GM12878 (cell line): ENCODE results near the gene KDM5C.

Source experiments
- CBX5 ChIP-seq: sonication (generic); IDR thresholded peaks from 2 replicates; pipeline ENCODE4 v1.6.1; 2016; ENCODE audit warnings: low read depth, moderate library complexity, mild to moderate bottlenecking, inconsistent platforms
- DPF2 ChIP-seq: fragments of 450-650 bp; IDR thresholded peaks from 2 replicates; pipeline ENCODE4 v1.6.1; 2017; ENCODE audit warnings: mild to moderate bottlenecking
- POLR2A ChIP-seq: IDR thresholded peaks from 2 replicates; pipeline ENCODE4 v1.6.1; 2011; ENCODE audit warnings: low read depth, mild to moderate bottlenecking, low read length
- RCOR1 ChIP-seq: conservative IDR thresholded peaks from 2 replicates; pipeline ENCODE4 v1.6.1; 2012; ENCODE audit warnings: low read depth, low read length, improper control_type of control experiment
- SUPT20H ChIP-seq: IDR thresholded peaks from 2 replicates; pipeline ENCODE4 v1.6.1; 2011; ENCODE audit warnings: low read depth, mild to moderate bottlenecking, low read length, moderate library complexity, borderline replicate concordance; ENCODE audit not compliant: control insufficient read depth
- WRNIP1 ChIP-seq: IDR thresholded peaks from 2 replicates; pipeline ENCODE4 v1.6.1; 2011; ENCODE audit warnings: low read depth, low read length, improper control_type of control experiment, borderline replicate concordance
- TF ChIP-seq, protein P1 (sequence below), 3 experiments: IDR thresholded peaks in 2 of 3; conservative IDR thresholded peaks in 1 of 3; 2 replicates each; pipeline ENCODE4 v1.5.1; 2011; ENCODE audit warnings: low read depth in 3 of 3, low read length in 3 of 3, mild to moderate bottlenecking in 3 of 3, control low read depth in 2 of 3, moderate library complexity in 2 of 3, inconsistent platforms in 1 of 3, mixed read lengths in 1 of 3; ENCODE audit not compliant: control insufficient read depth in 2 of 3, insufficient read depth in 1 of 3; ENCODE audit errors: extremely low read depth in 1 of 3

DNA sequence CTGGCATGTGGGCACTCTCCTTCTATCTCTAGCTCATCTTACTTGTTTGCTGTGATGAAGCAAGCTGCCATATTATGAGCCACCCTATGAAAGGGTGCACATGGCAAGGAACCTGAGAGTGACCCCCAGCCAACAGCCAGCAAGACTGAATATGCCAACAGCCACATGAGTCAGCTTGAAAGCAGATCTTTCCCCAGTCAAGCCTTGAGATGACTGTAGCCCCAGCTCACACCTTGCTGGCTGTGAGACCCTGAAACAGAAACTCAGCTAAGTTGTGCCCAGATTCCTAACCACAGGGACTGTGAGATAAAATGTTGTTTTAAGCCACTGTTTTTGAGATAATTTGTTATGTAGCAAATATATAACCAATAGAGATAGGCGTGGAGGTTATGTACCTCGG lies 36.2 kb downstream of the KDM5C start:
- TF ChIP-seq WRNIP1 (no peak), CBX5 (no peak), DPF2 (no peak), SUPT20H (no peak), POLR2A (no peak), RCOR1 (no peak)
- TF ChIP-seq, protein P1, sequence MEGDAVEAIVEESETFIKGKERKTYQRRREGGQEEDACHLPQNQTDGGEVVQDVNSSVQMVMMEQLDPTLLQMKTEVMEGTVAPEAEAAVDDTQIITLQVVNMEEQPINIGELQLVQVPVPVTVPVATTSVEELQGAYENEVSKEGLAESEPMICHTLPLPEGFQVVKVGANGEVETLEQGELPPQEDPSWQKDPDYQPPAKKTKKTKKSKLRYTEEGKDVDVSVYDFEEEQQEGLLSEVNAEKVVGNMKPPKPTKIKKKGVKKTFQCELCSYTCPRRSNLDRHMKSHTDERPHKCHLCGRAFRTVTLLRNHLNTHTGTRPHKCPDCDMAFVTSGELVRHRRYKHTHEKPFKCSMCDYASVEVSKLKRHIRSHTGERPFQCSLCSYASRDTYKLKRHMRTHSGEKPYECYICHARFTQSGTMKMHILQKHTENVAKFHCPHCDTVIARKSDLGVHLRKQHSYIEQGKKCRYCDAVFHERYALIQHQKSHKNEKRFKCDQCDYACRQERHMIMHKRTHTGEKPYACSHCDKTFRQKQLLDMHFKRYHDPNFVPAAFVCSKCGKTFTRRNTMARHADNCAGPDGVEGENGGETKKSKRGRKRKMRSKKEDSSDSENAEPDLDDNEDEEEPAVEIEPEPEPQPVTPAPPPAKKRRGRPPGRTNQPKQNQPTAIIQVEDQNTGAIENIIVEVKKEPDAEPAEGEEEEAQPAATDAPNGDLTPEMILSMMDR (IDR thresholded peaks at IDR 0.05 in 2 of 3, conservative IDR thresholded peaks at IDR 0.05 in 1 of 3; ENCODE audit: control insufficient read depth in 2 of 3, extremely low read depth in 1 of 3, insufficient read depth in 1 of 3, low read depth in 3 of 3, low read length in 3 of 3) = no peak
